Right cardiac atrium (tissue), 5 donors: Measurements from ENCODE around the gene SLC23A1. TPM values are rescaled to one million over a fixed set of nuclear protein-coding genes. Genes with fewer than 3 reads are reported as not detected.

ENCODE experiments used
- ATAC-seq, 2 donors: fragments of 200-7000 bp; cut with Tn5 transposase; one replicate each; pipeline versions ENCODE4 v1.8.0 to v1.9.1; 2020; ENCODE audit warnings: moderate library complexity in 2 of 2, mild to moderate bottlenecking in 1 of 2
- DNase-seq, 3 donors: peaks; one replicate each; pipeline ENCODE4 v3.0.0-alpha.2; 2020
- H3K27ac ChIP-seq: one replicate; pipeline ENCODE4 v1.5.1; 2013; ENCODE audit warnings: mild to moderate bottlenecking, low read length, control low read depth, moderate library complexity
- H3K27me3 ChIP-seq: one replicate; pipeline ENCODE4 v1.6.1; 2013; ENCODE audit not compliant: control insufficient read depth, insufficient read depth
- H3K4me1 ChIP-seq: one replicate; pipeline ENCODE4 v1.6.1; 2013; ENCODE audit warnings: low read length; ENCODE audit not compliant: control insufficient read depth, insufficient read depth
- H3K4me3 ChIP-seq: one replicate; pipeline ENCODE4 v1.5.1; 2013; ENCODE audit warnings: low read length, control low read depth
- H3K9me3 ChIP-seq: one replicate; pipeline ENCODE4 v1.6.1; 2013; ENCODE audit warnings: low read length; ENCODE audit not compliant: control insufficient read depth
- WGBS: extraction: QIAGEN DNeasy Blood & Tissue Kit; methylation state at CpG from one replicate; pipeline ENCODE4 v1.1.7; 2013; 5-methylcytosine and 5-hydroxymethylcytosine counted together
- intact Hi-C, 4 donors: fragments of 100-400 bp; cut with DNase I; formaldehyde crosslinking; loops; one replicate each; pipeline versions ENCODE4 v1.11.0 to v1.14.0; 2022 to 2023
- long read RNA-seq, 4 donors: library from polyadenylated mRNA; unstranded; transcript quantifications; one replicate each; pipeline ENCODE4 v2.0.0, GENCODE V29; 2020 to 2021
- polyA plus RNA-seq: library from polyadenylated mRNA; stranded (reverse); fragments of 200-250 nt; gene quantifications from one replicate; pipeline ENCODE4 v1.2.3, GENCODE V29; 2013
- total RNA-seq, 4 donors: library from RNA; stranded (reverse); fragmentation: NEBNext Ultra II Directional; extraction: Animal tissue kit (Norgen Biotek cat#: 25700); gene quantifications; one replicate each; pipeline ENCODE4 v1.2.1, GENCODE V29; 2021
- donor health status: healthy with polysubstance abuse.
- donor health status: DM: no; HTN: yes; CAD: no.
- donor health status: DM: no; HTN: no; CAD: no.
- donor health status: DM: no; HTN: yes; CAD: no; lungs with severe emphysema.
- donor health status: DM: yes; HTN: yes; CAD: no.

SLC23A1 gene
- total RNA-seq (not detected), polyA plus RNA-seq (0.18 TPM)
- long read RNA-seq, donor 1, result 0 reads
- long read RNA-seq, donor 2, result 0 reads
- long read RNA-seq, donor 3, result 0 reads
- long read RNA-seq, donor 4, result 0 reads

DNA sequence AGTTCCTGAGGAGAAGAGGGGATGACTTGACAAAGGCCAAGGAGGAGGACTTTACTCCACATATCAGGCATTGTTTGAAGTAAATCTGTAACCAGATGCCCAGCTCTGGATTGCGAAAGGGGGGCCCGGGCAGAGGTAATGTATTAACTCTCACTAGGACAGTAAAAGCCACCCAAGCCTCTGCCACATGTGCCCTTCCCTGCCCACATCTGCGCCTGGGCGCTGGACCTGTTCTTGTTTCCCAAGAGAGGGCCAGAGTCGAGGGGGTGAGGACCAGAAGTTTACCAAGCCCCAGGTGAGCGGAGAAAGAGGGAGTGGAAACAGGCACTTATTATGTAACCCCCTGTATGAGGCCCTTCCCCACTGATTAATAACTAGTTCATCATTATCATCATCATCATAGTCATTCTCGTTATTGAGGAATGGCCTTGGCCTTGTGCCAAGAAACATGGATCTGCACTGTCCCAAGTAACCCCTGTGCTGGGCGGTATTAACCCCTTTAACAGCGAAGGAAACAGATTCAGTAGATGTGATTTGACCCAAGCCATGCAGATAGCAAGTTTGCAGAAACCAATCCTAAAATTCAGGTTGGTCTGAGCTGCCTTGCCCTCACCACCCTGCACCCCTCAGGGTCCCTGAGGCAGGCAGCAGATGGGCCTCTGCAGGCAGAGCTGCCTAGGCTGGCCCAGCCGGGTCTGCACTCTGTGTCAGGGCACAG lies at the start of gene SLC23A1:
Gene SLC23A1 (minus strand): TSS at position 23 of the 718 bp plus-strand sequence. CDS start 44 bp downstream, outside the sequence.
- H3K4me1 ChIP-seq, result peaks cover 5% of the 10 kb centered on the region
- H3K4me3 ChIP-seq, result no peak within 1 kb of the TSS
- 72% methylated on average over 10 of the region's 10 CpGs for WGBS
- intact Hi-C loops, result no loop called here
- no peak within 1 kb of the TSS for H3K27ac ChIP-seq
- no peaks in the 10 kb centered on the region for H3K27me3 ChIP-seq
- DNase-seq (peak in 1 of 3 donors; percentile 38), ATAC-seq (no peak)
- no peaks in the 10 kb centered on the region for H3K9me3 ChIP-seq

DNA sequence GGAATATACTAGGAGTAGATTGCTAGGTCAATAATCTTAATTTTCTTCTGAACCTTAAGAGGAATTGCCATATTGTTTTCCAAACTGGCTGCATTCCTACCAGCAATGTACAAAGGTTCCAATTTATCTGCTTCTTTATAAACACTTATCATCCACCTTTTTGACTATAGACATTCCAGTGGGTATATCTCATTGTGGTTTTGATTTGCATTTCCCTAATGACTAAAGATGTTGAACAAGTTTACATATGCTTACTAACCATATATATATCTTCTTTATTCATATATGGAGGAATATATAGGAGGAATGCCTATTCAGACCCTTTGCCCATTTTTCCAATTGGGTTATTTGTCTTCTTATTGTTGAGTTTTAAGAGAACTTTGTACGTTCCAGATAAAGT lies 48.6 kb upstream of the SLC23A1 start:
- Histone ChIP-seq H3K4me3 (no peak overlapping the region), H3K27me3 (no peaks in the 10 kb centered on the region), H3K27ac (no peak overlapping the region), H3K9me3 (no peaks in the 10 kb centered on the region), H3K4me1 (no peaks in the 10 kb centered on the region)
- intact Hi-C loops, result loop anchor here in 1 of 4 donors (10.0 kb wide), 1 partner anchor 53 kb away; the partner anchor contains the start of gene STING1
- ATAC-seq (no peak), DNase-seq (no peak)
- WGBS, result 71% methylated on average over 1 of the region's 1 CpG

DNA sequence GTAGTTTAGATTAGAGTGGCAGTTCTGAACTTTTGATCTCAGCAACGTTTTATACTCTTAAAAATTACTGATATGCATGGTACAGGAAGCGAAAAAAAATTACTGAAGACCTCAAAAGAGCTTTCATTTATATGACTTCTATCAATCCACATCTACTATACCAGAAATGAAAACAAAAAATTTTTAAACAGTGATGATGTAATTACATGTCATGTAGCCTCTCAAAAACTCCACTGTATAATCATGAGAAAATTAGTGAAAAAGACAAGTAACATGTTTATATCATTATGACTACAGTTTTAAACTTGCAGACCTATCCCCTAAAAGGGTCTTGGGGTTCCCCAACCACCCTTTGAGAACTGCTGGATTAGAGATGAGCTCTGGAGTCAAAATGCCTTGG lies 46.9 kb upstream of the SLC23A1 start:
- H3K9me3 ChIP-seq, result no peaks in the 10 kb centered on the region
- intact Hi-C loops, result loop anchor here in 1 of 4 donors (10.0 kb wide), 1 partner anchor 55 kb away; the partner anchor contains the start of gene STING1
- no peaks in the 10 kb centered on the region for H3K4me1 ChIP-seq
- ATAC-seq (no peak), DNase-seq (no peak)
- H3K27ac ChIP-seq, result no peak overlapping the region
- WGBS, result 75% methylated on average over 2 of the region's 2 CpGs
- no peak overlapping the region for H3K4me3 ChIP-seq
- H3K27me3 ChIP-seq, result no peaks in the 10 kb centered on the region

DNA sequence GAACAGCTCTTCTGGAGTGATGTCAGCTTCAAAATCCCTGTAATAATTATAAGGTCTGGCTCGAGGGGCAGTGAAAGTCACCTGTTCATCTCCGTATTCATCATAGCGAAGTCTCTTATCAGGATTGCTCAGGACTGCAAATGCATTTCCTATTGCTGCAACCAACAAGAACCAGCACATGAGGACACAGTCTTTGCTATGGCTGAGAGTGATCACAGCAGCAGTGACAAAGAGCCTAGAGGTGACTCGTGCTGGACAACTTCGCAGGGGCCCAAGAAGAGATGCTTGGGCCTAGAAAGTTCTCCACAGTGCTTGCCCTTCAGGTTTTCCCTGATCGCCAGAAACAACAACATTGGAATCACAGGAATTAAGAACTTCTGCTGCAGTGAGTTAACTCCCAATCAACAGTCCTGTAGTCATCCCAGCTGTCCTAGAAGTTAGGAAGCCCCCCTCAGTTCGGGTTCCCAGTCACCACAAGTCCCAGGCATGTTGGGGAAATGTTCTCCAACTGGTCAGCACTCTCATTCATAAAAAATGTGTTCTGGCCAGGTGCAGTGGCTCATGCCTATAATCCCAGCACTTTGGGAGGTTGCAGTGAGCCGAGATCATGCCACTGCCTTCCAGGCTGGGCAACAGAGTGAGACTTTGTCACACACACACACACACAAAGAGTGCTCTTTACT lies 43.2 kb upstream of the SLC23A1 start:
- intact Hi-C loops, result loop anchor here in 1 of 4 donors (10.0 kb wide), 1 partner anchor 188 kb away; no protein-coding TSS in a partner anchor
- DNase-seq, result no peak
- no peaks in the 10 kb centered on the region for H3K4me1 ChIP-seq
- H3K27me3 ChIP-seq, result no peaks in the 10 kb centered on the region
- H3K9me3 ChIP-seq, result no peaks in the 10 kb centered on the region
- 70% methylated on average over 8 of the region's 8 CpGs for WGBS
- ATAC-seq, result no peak
- no peak overlapping the region for H3K4me3 ChIP-seq
- H3K27ac ChIP-seq, result no peak overlapping the region

DNA sequence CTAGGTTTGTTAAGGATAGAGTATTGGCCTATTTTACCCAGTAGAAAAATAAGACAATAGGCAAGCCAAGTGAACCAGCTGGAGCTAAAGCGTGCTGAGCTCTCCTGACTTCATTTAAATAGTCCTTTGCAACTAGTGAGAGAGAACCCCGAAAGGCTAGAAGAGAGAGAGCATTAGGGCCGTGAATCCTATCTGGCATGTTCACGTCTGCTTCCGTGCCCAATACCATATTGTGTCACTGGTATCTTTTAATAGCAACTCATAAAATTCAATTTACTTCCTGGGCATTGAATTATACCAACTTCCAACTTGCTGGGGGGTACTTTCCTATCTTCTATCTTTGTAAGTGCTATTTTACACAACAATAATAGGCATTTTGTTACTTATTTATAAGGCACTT lies 42.4 kb upstream of the SLC23A1 start:
- H3K27me3 ChIP-seq, result no peaks in the 10 kb centered on the region
- H3K4me1 ChIP-seq, result no peaks in the 10 kb centered on the region
- H3K9me3 ChIP-seq, result no peaks in the 10 kb centered on the region
- ATAC-seq (no peak), DNase-seq (no peak)
- intact Hi-C loops, result loop anchor here in 1 of 4 donors (10.0 kb wide), 1 partner anchor 189 kb away; no protein-coding TSS in a partner anchor
- H3K27ac ChIP-seq, result no peak overlapping the region
- 87% methylated on average over 5 of the region's 5 CpGs for WGBS
- H3K4me3 ChIP-seq, result no peak overlapping the region

DNA sequence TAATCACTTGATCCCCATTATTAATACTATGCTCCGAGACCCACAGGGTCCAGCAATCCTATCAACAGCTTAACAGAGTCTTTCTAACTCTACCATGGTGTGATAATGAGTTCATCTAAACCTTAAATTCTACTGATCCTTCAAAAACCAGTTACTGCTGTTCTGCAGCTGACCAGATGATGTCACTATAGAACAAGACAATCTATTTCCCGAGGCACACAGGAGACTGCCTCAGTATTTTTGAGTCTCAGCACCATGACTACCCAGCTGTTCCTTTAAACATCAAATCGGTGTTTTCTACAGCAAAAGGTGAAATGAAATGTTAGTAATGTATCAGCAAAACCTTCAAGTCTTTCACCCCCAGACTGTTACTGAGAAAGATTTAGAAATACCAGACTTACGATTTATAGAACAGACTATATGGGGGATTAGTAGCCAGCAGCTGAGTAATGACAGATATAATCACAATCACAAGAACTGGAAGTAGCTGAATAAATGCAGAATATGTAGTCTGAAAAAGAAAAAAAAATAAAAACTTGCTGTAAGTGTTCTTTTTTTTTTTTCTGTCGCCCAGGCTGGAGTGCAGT lies 39.3 kb upstream of the SLC23A1 start:
- Histone ChIP-seq H3K4me3 (no peak overlapping the region), H3K9me3 (no peaks in the 10 kb centered on the region), H3K27me3 (no peaks in the 10 kb centered on the region), H3K4me1 (peaks cover 3% of the 10 kb centered on the region), H3K27ac (no peak overlapping the region)
- intact Hi-C loops, result loop anchor here (1.0 to 10.0 kb wide), 4 partner anchors 90 to 192 kb away; no protein-coding TSS in a partner anchor
- DNase-seq (no peak), ATAC-seq (peak; percentile 35 to 58)
- whole genome bisulfite sequencing, result 43% methylated on average over 5 of the region's 5 CpGs

DNA sequence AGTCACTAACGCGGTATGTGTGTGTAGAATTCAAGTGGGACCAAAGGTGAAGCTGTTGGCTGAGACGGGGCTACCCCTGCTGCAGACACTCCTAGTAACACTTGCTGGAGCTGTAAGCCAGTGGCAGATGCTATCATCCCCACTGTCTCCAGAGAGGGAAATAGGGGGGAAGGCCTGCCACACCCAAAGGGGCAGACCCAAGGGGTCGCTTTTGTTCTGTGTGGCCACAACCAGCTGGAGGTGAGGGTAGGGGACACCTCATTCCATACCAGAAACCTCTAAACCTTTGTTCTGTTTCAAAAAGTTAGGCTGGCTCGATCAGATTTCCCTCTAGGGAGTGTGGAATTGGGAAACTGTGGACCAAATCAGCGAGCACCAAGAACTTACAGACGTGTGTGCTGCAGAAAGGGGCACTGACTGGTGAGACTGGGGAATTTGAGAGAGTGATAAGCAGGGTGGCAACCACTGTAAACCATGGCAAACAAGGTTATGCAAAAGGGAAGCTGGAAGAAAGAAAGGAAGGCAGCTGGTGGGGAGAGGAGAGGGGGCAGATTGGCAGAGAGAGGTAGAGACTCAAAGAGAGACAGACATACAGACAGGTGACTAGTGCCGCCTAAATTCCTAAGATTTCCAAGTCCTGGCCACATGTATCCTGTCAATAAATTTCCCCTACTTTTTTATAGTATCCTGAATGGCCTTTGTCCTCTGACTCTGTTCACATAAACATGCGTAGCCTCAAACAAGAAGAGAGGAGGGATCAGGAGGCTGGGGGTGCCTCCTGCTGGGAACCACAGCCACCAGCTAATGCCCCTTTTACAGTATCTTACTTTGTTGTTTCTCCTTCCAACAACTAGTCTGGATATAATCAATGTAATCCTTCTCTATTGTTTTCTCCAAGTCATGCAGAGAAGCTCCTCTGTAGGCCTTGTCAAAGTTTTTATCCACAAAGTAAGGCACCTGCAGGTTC lies 36.4 kb upstream of the SLC23A1 start:
- H3K4me3 ChIP-seq, result no peak overlapping the region
- peaks cover 12% of the 10 kb centered on the region for H3K4me1 ChIP-seq
- WGBS, result 53% methylated on average over 9 of the region's 9 CpGs
- ATAC-seq, result peak; percentile 38 to 46
- peak overlapping the region; percentile 91 for H3K27ac ChIP-seq
- intact Hi-C loops, result loop anchor here in 3 of 4 donors (5.0 to 10.0 kb wide), 3 partner anchors 93 to 345 kb away; no protein-coding TSS in a partner anchor
- H3K27me3 ChIP-seq, result no peaks in the 10 kb centered on the region
- H3K9me3 ChIP-seq, result no peaks in the 10 kb centered on the region
- DNase-seq, result no peak

DNA sequence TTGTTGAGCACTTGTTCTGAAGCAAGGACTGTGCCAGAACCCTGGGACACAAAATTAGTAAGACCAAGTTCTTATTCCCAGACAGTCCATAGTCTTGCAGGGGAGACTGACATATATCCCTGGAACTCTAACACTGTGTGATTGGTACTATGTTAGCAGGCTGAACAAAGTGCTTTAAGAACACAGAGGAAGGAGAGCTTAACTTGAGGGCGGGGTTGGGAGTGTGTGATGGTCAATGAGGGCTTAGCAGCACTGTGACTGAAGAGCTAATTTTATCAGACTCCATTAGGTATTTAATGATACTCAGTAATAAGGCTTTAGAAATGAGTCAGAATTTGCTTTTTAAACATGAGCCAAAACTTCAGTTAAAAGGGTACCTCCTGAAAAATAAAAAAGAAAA lies 35.7 kb upstream of the SLC23A1 start:
- H3K9me3 ChIP-seq, result no peaks in the 10 kb centered on the region
- ATAC-seq (peak; percentile 55 to 64), DNase-seq (no peak)
- H3K27ac ChIP-seq, result peak overlapping the region; percentile 90
- H3K27me3 ChIP-seq, result no peaks in the 10 kb centered on the region
- peaks cover 12% of the 10 kb centered on the region for H3K4me1 ChIP-seq
- intact Hi-C loops, result loop anchor here in 1 of 4 donors (10.0 kb wide), 1 partner anchor 346 kb away; no protein-coding TSS in a partner anchor
- H3K4me3 ChIP-seq, result no peak overlapping the region
- 69% methylated on average over 1 of the region's 1 CpG for WGBS

DNA sequence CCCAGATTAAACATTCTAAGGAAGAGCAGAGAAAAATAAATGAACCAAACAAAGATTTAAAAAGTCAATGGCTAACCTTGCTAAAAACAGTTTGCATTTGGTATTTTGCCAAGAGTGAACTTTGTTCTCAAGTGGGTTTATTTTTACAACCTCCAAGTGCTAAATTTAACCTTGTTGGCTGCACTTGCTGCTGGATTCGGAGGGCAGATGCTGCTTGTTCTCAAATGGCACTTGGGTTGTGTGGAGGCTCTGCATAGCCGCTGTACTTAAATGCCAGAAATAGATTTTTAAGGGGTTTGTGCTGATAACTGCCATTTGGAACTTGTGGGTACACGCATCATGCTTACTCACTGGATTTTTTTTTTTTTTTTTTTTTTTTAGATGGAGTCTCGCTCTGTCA lies 34.1 kb upstream of the SLC23A1 start:
- H3K4me1 ChIP-seq, result peaks cover 12% of the 10 kb centered on the region
- H3K27me3 ChIP-seq, result no peaks in the 10 kb centered on the region
- H3K9me3 ChIP-seq, result no peaks in the 10 kb centered on the region
- H3K4me3 ChIP-seq, result no peak overlapping the region
- 44% methylated on average over 4 of the region's 4 CpGs for WGBS
- no peak overlapping the region for H3K27ac ChIP-seq
- DNase-seq (peak in 2 of 3 donors; percentile 44 to 69), ATAC-seq (peak; percentile 63 to 66)
- intact Hi-C loops, result loop anchor here in 1 of 4 donors (10.0 kb wide), 1 partner anchor 348 kb away; no protein-coding TSS in a partner anchor

DNA sequence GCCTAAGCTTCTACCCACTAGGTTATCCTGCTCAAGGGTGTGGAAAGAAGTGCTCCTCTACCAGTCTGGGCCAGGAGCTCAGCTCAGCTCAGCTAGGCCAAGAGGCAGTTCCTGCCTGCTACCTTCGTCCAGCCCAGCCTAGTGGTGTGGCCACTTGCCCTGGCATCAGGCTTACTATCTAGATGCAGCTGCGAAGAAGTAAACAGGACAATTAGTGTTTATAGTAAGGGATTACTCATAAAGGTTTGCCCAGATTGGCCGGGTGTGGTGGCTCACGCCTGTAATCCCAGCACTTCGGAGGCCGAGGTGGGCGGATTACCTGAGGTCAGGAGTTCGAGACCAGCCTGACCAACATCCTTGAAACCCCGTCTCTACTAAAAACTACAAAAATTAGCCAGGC lies 33.6 kb upstream of the SLC23A1 start:
- ATAC-seq, result peak; percentile 3 to 8

More for the DNA sequence above, 33.6 kb upstream of the SLC23A1 start:
- no peak for DNase-seq
- intact Hi-C loops, result loop anchor here in 1 of 4 donors (10.0 kb wide), 1 partner anchor 348 kb away; no protein-coding TSS in a partner anchor
- H3K4me3 ChIP-seq, result no peak overlapping the region
- 73% methylated on average over 9 of the region's 9 CpGs for WGBS
- H3K4me1 ChIP-seq, result peaks cover 12% of the 10 kb centered on the region
- H3K9me3 ChIP-seq, result no peaks in the 10 kb centered on the region
- H3K27me3 ChIP-seq, result no peaks in the 10 kb centered on the region
- peak overlapping the region; percentile 64 for H3K27ac ChIP-seq
